DLD1 (cell line): Measurements from ENCODE around the gene SMYD3.
"Not testable (repeated sequence)": the region's sequence is repeated elsewhere in the genome, so short reads cannot be mapped to it uniquely, and the experiment has no call there.

ENCODE experiments used
- in situ Hi-C: cut with HindIII; loops from 2 replicates; pipeline ENCODE4 v1.10.0; 2017; ENCODE audit warnings: low sequenced_read_pairs

The SMYD3 gene

GRCh38 chr1:246043556-246043955, 463.5 kb downstream of the SMYD3 start:
- in situ Hi-C loops: no loop called here

GRCh38 chr1:246041360-246041759, 465.7 kb downstream of the SMYD3 start:
- in situ Hi-C loops: no loop called here

- in situ Hi-C loops: no loop called here
Measured at GRCh38 chr1:246040200-246040890, 466.7 kb downstream of the SMYD3 start.

GRCh38 chr1:246039584-246039983, 467.5 kb downstream of the SMYD3 start:
- in situ Hi-C loops: no loop called here

GRCh38 chr1:246037832-246038231, 469.2 kb downstream of the SMYD3 start:
- in situ Hi-C loops: no loop called here

GRCh38 chr1:246036175-246036574, 470.9 kb downstream of the SMYD3 start:
- in situ Hi-C loops: no loop called here

GRCh38 chr1:246035060-246035541, 472.0 kb downstream of the SMYD3 start:
- in situ Hi-C loops: no loop called here

GRCh38 chr1:246034630-246035029, 472.4 kb downstream of the SMYD3 start:
- in situ Hi-C loops: no loop called here

- in situ Hi-C loops: no loop called here
Measured at GRCh38 chr1:246032984-246033383, 474.1 kb downstream of the SMYD3 start.

- in situ Hi-C loops: no loop called here
Measured at GRCh38 chr1:246032031-246032551, 475.0 kb downstream of the SMYD3 start.

GRCh38 chr1:246029616-246030015, 477.5 kb downstream of the SMYD3 start:
- in situ Hi-C loops: no loop called here

GRCh38 chr1:246024118-246024517, 483.0 kb downstream of the SMYD3 start:
- in situ Hi-C loops: not testable (repeated sequence)

GRCh38 chr1:246020211-246020954, 486.7 kb downstream of the SMYD3 start:
- in situ Hi-C loops: no loop called here

- in situ Hi-C loops: no loop called here
Measured at GRCh38 chr1:246018146-246018545, 488.9 kb downstream of the SMYD3 start.

GRCh38 chr1:246012341-246012740, 494.7 kb downstream of the SMYD3 start:
- in situ Hi-C loops: no loop called here

GRCh38 chr1:246010386-246010785, 496.7 kb downstream of the SMYD3 start:
- in situ Hi-C loops: no loop called here

GRCh38 chr1:246008363-246008831, 498.7 kb downstream of the SMYD3 start:
- in situ Hi-C loops: no loop called here

- in situ Hi-C loops: no loop called here
Measured at GRCh38 chr1:246005067-246005466, 502.0 kb downstream of the SMYD3 start.

- in situ Hi-C loops: no loop called here
Measured at GRCh38 chr1:246004301-246004700, 502.8 kb downstream of the SMYD3 start.

- in situ Hi-C loops: no loop called here
Measured at GRCh38 chr1:246003442-246003730, 503.7 kb downstream of the SMYD3 start.

GRCh38 chr1:246002725-246003441, 504.2 kb downstream of the SMYD3 start:
- in situ Hi-C loops: no loop called here
